HG03439 (cell line): ENCODE measurements around the gene ETFB.

Experiments
- ATAC-seq: cut with Tn5 transposase; IDR thresholded peaks from one replicate; pipeline ENCODE4 v1.9.1; 2021; ENCODE audit warnings: mild to moderate bottlenecking, moderate library complexity; ENCODE audit not compliant: unreplicated experiment

The ETFB gene

DNA sequence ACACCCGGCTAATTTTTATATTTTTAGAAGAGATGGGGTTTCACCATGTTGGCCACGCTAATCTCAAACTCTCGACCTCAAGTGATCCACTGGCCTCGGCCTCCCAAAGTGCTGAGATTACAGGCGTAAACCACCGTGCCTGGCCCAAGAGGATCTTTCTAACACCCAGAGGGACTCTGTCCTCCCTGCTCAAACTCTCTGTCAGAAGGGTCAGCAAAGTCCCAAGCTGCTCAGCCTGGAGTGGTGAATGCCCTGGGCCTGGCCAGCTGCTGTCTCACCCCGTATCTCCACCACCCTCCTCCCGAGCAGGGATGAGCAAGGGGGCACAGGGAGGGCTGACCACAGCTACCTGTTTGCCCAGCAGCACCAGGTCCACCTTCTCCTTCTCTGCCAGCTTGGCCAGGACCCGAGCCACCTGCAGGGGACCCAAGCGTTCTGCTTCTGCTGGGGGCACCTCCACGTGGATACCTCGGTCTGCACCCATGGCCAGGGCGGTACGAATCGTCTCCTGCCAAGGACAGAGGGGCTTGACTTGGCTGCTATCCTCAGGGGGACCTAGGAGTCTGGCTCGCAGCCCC, 13.3 kb downstream of the ETFB start:
- no peak for ATAC-seq

DNA sequence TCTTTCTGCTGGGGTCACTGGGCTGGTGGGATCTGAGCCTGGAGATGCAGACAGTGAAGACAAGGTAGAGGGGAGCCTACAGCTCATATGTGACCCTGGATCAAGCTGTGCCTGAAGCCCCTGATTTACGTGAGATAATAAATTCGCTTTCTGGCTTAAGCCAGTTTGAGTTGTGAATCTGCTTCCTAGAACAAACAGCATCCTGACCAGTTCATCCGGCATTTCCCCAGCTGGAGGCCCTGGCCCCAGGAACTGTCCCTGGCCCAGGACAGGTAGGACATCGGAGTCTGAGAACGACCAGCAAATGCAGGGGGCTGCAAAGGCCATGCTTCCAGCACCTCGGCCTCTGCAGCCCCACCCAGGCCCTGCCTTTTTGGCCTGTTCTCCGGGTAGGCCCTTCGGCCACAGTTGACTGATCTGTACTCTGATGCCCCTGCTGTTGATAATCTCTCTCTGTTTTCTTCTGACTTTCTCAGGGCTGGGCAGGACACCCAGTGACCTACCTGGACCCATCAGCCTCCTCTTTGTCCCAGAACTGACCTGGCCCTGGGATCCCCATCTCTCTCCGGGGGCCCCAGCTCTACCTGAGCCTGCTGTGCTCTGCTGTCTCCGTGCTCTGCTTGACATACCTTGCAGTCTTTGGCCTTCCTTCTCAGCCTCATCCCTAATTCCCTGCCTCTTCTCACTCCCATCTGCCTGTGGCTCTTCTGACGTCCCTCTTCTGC, 14.8 kb downstream of the ETFB start:
- ATAC-seq = no peak

DNA sequence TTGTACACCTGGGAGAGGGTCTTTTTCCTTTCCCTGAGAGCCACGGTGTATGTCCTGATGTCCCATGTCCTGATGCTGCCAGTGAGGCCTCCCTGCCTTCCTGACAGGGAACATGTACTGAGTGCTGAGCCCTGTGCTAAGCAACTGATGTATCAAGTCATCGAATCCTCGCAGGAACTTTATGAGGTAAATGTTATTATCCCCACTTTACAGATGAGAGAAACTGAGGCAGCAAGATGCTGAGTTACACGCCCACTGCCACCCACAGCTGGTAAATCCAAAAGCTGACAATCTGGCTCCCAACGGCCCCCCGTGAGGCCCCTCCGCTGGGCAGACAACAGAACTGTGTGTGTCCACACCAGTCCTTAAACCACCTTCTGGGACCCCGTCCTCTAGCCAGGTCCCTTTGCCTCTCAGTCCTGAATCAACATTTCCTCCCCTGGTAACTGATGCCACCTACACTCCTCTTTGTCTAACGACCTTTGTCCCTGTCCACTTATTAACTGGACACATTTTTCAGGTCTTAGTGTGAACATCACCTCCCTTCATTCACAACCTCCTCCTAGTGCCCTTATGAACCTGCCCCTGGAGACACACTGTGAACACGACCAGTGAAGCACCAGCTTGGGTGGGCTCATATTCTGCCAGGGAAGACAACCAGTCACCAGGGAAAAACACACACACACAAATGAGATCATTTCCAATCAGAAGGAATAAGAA, 18.8 kb downstream of the ETFB start:
- ATAC-seq = no peak

DNA sequence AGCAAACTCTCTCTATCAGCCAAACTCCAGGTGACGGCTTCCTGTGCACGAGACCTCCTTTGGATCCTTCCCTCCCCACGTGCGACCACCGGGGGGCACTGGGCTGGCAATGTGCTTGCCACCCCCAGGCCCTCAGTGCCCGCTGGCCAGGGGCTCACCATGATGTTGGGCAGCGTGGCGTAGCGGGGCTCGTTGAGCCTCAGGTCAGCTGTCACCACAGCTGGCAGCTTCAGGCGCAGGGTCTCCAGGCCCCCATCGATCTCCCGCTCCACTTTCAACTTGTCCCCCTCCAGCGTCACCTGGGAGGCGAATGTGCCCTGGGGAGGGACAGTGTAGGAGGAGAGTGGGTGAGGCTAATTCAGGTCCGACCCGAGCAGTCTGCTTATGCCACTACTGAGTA, 19.4 kb downstream of the ETFB start:
- no peak for ATAC-seq

DNA sequence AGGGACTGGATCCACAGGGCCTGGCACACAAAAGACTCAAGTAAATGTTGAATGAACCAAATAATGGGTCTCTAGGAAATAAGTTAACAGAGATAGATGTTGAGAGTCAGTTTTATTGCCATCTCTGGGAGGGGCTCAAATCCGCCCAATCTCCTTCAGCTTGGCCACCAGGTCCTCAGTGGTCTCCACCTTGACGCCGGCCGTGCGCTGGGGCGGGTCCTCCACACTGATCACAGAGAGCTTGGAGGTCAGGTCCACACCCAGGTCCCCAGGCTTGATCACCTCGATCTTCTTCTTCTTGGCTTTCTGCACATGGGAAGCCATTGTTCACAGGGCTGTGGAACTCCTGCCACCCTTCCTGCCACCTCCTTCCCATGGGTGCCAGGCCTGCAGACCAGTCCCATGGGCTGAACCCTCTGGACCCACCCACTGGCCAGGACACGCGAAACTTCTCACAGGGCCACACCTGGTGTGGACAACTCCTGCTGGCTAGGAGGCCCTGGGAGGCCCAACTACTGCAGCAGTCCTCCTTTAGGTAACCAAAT, 21.0 kb downstream of the ETFB start:
- ATAC-seq = no peak

DNA sequence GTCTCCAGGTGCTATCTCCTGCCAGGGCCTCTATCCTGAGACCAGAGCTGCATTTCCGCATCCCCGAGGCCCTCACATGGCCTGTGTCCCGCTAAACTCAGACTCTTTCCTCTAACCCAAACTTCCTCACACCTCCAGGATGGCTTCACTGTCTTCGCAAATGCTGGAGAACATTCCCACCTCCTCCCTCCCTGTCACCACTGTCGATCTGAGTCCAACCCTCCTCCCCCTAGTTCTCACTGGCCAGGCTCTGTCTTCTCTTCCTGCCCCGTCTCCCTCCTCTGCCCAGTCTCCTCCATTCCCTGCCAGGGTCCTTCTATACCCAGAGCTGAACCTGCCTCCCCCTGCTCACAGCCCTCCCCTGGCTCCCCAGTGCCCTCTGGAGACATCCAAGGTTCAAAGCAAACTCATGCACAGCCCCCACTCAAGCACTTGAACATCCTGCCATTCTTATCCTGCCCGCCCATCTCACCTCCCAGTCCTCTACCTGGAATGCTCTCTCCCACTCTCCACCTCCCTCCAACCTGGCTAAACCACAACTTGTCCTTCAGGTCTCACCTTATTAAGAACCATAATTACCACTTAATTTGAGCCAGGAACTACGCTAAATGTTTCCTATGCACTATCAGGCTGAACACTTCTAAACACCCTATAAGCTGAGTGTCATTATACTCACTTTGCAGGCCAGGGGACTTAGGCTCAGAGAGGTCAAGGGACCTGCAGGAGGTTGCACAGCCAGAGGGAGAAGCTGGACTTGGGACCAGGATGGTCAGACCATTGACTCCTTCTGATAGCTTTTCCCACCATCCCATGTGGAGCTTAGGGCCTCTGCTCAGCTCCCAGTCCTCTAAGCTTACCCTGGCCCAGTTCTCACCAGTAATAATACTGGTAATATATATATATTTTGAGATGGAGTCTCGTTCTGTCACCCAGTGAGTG, 23.3 kb downstream of the ETFB start:
- no peak for ATAC-seq

DNA sequence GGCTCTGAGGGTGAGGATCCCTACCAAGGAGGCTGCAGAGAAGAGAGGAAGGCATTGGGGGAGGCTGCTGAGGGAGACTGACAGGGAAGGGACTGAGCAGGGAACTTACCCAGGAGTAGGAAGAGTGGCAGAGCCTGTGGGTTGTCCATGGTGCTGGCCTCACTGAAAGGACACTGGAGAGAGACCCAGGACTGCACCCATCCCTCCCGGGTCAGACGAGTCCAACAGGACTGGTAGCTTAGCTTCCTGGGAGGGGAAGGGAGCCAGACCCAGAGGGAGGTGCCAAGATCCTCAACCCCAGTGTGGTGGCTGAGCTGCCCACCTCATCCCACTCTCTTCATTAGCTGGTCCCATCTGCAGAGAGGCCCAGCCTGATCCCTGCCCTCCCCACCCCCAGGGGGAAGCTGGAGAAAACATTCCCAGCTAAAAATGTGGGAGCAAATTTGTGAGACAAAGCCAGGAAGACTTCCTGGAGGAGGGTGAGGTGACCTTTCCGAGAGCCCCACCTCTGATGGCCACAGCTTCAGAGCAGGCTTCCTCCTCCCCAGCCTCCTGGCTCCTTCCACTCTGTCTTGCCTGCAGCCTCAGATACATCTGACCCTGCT, 24.1 kb downstream of the ETFB start, which contains the start of gene VSIG10L:
TSS of gene VSIG10L (minus strand) at position 164 of the 605 bp plus-strand sequence. CDS start at position 149, 15 bp downstream.
- ATAC-seq = no peak

DNA sequence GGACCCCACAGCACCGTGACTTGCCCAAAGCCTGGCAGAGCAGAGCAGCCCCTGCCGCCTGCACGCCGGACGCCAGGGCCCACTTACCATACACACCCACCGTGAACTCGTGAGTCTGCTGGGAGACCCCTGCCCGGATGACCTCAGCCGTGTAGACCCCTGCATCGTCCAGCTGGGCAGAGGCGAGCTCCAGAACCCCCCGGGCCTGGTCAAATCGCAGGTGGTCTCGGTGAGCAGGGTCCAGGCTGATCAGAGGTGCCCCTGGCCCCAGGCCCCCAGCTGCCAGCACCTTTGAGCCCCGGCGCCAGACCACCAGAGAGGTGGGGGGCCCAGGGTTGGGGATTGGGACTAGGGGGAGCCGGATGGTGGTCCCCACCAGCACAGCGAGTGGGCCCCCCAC, 25.1 kb downstream of the ETFB start:
- no peak for ATAC-seq

DNA sequence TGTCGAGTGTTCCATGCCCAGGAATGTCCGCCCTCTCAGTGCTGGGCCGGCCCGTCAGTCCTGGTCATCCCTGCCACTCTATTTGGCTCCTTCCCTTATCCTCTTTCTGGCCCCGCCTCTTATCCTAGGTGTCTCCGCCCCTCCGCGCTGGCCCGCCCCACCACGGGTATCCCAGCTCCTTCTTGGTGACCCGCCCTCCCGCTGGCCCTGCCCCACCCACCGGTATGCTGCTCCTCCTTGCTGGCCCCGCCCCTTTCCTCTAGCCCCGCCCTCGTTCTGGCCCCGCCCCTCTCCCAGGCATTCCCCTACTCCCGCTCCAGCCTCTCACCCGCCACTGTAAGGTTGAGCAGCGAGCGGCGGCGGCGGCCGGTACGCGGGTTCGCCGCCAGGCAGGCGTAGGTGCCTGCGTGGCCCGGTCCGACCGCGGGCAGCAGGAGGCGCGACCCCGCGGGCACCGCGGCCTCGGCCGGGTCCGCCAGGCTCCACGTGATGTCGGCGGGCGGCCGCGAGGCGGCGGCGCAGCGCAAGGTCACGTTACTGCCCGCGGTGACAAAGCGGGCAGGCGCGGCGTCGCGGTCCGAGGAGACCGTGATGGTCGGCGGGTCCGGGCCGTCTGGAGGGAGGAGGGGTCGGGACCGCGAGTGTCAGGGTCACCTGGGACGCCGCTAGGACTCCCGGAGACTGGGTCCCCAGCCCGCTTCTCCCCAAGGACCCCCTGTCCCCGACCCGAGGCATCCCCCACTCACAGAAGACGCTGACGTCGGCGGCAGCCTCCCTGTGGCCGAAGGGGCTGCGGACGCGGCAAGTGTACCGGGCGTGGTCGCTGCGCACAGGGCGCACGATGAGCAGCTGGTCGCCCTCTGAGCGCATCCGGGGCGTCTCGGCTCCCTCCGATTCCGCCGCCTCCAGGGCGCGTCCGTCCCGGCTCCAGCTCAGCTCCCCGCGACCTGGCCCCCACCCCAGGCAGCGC, 26.2 kb downstream of the ETFB start:
- peak; percentile 60 for ATAC-seq

DNA sequence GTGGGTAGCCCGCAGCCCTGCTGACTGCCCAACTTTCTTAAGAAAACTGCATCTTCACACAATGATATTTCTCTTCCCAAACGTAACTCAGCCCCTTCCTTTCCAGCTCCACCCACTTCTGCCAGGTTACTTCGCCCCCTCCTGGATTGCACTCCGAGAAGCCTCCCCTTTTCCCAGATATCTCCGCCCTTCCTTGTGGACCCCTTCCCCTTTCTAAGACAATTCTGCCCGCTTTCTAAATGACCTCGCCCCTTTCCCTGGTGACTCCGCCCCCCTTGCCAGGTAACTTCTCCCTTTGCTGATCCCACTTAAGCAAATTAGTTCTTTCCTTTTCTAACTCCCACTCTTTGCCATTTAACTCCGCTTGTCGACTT, 26.9 kb downstream of the ETFB start:
- ATAC-seq = peak; percentile 7

DNA sequence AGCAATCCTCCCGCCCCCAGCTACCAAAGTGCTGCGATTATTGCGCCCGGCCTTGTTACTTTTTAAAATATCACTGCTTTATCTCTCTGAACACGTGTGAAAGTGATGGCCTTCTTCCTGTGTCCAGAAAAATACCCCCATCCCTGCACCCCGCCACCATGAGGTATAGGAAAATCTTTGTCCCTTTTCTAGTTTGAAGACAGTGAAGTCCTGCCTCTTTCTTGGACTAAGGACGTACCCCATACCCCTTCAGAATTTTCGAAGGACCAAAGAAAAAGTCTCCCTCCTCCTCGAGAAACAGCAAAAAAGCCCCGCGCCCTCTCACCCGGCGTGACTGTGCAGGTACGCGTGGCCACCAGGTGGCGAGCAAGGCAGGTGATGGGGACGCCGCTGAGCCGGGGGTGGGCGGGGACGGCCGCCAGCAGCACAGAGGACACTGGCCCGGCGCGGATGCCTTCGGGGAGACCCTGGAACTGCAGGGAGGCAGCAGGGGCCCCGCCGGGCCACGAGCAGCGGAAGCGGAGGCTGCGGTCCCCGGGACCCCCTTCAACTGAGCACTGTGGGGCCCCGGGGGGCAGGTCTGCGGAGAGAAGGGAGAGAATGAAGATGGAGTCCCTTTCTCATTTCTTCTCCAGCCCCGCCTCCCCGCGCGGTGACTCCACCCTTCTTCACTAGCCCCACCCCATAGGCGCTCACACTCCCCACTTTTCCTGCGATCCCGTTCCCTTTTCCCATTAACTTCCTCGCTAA, 27.4 kb downstream of the ETFB start:
- ATAC-seq = peak; percentile 58

DNA sequence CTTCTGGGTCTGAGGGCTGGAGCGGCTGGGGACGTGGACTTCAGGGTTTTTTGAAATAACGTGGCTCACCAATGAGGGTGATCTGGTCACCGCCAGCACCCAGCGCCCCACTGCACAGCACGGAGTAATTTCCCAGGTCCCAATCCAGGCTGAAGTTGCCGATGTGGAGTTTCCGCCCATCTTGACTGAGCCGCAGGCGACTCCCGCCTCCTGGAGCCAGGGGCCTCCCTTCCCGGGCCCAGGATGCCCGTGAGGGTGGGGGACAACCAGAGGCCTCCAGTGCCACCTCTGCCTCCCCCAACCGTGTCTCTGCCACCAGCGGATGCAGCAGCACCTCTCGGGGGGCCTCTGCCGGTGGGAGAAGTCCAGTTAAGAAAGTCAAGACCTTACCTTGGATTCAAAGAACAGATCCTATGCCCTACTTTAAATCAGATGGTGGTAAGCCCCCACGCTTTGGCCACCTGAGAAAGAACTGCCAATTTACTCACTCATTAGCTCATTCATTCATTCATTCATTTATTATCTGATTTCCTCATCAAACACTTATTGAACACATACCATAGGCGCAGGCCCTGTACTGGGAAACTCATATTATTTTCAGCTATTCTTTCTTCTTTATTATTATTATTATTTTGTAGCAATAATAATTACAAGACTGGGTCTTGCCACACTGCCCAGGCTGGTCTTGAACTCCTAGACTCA, 28.2 kb downstream of the ETFB start:
- ATAC-seq = no peak

DNA sequence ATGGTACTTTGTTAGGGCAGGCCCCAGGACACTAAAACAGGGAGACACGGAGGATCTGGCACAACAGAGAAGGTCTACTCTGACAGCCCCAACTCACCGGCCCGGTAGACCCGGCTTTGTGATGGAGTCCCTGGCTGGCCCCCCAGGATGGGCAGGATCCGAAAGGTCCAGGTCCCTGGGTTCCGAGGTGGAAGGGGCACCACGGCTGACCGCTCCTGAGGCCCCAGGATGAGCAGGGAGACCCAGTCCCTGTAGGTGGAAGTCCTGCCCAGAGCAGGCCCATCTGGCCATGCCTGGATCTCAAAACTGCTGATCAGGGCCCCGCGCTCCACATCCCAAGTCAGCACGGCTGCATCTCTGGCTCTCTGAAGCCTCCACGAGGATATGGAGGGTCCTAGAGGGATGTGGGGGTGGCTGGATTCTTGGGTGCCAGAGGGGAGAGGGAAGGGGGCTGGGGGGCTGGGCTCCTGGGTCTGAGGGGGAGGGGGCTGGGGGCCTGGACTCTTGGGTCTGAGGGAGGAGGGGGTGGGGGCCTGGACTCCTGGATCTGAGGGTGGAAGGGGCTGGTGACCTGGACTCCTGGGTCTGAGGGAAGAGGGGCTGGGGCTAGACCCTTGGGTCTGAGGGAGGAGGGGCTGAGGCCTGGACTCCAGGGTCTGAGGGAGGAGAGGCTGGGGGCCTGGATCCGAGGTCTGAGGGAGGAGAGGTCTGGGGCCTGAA, 28.9 kb downstream of the ETFB start:
- ATAC-seq = no peak

DNA sequence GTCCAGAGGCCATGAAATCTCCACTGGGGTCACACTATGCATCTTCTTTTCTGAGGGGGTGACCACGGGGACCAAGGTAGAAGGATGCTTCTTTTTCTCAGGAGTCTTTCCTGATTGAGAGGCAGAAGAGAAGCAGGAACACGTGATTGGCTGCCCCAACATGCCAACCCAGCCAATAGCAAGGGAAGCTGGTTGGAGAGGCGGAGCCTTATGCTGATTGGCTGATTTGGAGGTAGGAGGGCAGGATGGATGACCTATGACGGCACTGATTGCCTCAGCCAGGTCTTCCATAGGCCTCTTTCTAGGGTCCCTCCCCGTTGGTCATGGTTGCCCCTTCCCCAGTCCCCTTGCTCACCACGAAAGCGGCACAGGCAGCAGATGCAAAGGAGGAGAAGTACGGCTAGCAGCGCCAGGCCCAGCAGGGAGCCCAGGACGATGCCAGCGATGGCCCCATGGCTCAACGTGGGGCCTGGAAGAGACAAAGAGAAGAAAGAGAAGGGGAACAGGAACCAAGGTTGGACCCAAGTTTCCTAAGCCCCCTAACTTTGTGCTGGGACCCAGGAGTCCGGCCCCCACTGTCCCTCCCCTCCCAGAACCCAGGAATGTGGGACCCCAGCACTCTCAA, 32.2 kb downstream of the ETFB start:
- ATAC-seq = no peak

DNA sequence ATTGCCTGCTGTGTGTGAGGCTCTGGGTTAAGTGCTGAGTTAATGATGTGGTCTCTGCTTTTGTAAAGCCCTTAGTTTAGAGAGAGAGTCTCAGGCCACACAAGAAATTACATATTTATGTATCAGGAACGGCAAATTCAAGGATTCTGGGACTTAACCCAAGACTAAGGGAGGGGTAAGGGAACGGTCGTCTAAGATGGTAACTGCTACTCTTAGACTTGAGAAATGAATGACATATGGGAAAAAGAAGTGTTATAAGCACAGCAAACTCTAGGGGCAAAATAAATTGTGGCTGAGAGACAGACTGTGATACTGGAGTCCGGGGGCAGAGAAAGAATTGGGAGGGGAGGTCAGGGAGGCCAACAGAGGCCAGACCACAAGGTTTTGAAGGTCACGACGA, 34.5 kb downstream of the ETFB start:
- ATAC-seq = no peak

DNA sequence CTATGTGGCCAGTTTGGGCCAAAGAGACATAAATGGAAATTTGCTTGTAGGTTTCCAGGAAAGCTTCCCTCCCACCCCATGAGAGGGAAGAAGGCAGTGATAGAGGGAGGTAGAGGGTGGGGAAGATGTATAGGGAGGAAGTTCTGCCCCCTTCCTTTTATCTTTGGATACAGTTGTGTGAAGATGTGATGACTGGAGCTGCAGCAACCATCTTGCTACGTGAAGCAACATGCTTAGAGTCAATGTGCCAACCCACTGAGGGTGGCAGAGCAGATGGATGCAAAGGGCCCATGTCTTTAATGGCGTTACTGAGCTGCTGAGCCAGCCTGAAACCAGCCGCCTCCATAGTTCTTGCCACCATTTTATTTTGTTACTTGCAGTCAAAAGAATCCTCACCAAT, 35.0 kb downstream of the ETFB start:
- no peak for ATAC-seq

DNA sequence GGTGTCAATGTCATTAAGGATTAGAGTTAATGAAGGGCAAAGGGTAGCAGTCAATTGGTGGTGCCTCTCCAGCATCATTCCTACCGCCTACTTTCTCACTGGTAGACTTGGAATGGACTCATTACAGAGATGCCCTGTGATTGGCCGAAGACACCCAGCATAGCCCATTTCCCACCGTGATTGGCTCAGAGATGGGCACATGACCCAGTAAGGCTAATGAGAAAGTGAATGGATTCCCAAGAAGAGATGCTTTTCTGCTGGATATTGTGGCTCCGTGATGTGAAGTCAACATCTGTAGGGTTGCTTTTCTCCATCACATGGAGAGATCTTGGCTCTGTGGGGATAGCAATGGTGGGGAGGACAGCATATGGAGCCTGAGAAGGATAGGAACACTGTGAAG, 35.8 kb downstream of the ETFB start:
- no peak for ATAC-seq
